GM21723 (cell line): ENCODE measurements around the gene ADARB1.

Experiments
- ATAC-seq: cut with Tn5 transposase; IDR thresholded peaks from one replicate; pipeline ENCODE4 v1.9.1; 2021; ENCODE audit warnings: mild to moderate bottlenecking, moderate library complexity; ENCODE audit not compliant: unreplicated experiment

ADARB1 gene

DNA sequence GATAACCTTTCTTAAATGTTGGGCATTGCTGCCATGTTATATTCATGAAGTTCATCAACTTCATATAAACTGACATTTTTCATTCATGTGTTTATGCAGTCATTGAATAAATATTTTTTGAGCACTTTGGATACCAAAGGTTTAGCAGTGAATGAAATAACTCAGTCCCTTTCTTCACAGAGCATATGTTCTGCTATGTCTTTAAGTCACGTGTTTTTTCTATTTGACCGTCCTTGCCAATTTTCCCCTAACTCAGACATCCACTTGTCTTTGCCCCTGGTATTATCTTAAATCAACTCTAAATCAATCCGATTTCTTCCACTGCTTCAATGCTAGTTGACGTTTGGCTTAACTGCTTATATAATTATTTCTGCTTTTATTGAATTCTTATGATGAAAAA, 16.6 kb downstream of the ADARB1 start:
- no peak for ATAC-seq

DNA sequence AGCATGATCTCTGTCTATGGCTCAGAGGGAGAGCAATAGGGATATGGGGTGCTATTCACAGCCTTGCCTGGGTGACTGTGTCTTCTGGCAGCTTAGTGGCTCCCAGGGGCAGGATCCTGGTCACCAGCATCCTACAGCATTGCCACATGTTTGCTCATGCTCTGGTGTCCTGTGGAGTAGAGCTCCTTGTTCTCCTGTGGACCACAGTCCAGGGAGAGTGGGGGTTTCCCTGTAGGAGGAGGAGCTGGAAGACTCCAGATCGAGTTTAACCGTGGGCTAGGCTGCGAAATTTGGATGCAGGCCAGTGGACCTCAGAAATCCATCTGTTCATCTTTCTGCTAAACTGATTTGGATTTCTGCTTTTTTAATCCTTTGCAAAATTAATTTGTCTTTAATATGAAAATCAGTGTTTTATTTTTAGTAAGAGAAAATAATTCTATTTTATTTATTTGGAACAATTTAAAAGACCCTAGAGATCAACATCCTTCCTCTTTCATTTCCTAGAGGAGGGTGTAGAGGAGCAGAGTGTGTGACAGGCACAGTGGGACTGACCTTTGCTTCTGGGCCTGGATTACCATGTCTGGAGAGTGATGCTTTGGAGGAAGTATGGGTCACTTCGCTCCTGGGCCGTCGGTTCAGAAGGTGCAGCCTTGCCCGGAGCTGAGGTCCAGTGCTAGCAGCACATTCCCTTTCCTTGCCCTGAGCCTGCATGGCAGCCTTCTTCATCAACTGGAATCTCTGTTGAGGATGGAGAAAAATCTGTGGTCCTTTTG, 17.4 kb downstream of the ADARB1 start:
- no peak for ATAC-seq

DNA sequence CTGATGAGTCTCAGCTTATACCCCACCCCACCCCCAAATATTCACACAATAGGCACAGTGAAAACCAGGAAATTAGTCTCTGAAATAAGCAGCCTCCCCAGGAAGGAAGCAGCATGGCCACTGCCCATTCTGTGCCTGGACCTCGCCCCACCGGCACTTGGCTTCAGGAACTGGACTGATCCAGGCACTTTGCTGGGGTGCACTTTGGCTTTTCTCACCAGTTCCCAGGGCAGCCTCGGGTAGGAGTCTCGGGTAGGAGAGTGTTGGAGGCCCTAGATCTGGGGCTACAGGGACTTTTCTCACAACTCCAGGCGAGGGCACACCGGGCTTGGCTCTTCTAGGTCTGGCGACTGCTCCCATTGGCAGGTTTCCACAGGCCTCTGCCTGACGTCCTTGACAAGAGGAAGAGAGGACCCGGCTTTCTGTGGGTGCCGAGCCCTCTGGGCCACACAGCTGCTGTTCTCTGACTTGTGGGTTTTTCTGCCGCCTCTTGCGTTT, 18.7 kb downstream of the ADARB1 start:
- ATAC-seq = no peak

DNA sequence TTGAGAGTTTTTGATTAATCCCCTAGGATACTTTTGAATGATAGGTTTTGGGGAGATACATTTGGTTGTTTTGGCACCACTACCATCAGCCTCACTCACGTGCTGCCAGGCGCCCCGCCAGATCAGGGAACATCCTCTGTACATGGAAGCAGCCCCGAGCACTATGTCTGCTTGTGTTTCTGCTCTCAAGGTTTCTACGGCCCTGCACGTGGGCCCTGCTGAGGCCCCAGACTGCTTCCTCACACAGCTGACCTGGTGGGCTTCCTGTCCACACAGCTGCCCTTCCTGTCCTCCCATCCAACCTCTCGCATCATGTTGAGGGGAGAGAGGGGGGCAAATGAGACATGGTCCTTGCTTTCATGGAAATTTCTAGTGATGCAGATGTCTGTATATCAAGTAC, 20.0 kb downstream of the ADARB1 start:
- ATAC-seq = no peak

DNA sequence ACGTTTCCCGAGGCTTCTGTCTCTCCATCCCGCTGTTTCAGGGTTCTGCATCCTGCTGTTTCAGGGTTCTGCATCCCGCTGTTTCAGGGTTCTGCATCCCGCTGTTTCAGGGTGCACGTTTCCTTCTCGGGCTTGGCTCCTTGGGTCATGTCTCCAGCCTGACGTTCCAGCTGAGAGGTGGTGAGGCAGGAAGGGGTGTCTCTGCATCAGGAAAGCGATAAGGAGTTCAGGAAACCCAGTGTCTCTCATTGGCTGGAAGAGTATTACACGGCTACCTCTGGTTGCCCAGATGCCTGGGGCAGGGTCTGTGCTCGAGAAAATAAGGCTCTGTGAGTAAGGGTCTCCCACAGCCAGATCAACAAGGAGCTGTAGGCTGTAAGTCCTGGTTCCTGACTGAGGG, 21.1 kb downstream of the ADARB1 start:
- ATAC-seq = no peak

DNA sequence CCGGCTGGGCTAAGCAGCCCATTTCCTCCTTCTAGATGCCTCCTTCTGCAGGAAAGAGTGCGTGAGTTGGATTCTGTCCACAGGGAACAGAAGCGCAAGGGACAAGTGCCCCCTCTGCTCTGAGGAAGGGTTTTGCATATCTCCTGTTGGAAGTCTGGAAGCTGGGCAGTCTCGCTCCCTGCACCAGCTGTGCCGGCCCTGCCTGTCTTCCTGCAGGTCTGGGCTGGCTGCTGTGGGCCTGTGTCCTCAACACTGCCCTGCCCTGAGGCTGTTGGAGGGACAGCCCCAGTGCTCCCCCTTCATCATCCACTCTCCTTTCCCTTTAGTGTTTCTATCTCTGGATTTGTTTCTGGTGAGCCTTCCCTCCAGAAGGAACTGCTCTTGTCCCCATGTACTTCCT, 21.8 kb downstream of the ADARB1 start:
- no peak for ATAC-seq

DNA sequence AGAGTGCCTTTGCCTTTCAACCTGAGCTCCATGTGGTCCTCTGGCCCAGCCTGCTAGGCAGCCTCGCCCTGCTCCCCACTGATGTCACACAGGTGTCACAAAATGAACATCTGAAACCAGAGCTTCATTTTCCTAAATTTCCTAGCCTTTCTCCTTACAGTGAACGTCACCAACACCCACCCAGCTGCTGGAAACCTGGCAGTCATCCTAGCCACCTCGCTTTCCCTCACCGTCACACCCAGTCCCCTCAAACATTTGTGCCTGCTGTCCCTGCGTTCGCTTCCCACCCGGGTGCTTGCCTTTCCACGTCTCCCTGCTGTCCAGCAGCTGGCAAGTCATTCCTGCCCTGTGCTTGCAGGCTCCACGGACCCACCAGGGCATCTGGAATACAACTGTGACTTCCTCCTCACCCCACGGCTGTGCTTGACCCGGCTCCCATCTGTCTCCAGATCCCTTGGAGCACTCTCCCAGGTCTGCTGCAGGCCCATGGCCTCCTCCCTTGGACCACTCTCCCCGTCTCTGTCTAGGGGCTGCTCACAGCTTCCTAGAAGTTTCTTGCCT, 23.5 kb downstream of the ADARB1 start:
- ATAC-seq = no peak

DNA sequence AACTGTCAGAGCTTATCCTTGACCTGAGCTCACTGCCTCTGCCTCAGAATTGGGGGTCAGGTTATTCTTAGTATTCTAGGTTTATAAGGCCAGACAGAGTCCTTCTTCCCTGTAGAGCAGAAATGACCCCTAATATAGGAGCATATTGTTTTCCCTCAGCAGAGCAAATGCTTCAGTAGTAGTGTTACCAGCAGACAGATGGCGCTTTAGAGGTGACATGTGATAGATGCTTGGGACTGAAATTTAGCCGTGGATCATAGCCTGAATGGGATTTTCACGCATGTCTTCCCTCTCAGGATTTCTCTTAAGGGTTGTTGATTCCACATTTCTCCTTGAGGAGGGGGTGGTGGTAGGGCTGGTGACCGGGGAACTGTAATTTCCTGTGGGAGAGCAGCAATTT, 24.5 kb downstream of the ADARB1 start:
- no peak for ATAC-seq

DNA sequence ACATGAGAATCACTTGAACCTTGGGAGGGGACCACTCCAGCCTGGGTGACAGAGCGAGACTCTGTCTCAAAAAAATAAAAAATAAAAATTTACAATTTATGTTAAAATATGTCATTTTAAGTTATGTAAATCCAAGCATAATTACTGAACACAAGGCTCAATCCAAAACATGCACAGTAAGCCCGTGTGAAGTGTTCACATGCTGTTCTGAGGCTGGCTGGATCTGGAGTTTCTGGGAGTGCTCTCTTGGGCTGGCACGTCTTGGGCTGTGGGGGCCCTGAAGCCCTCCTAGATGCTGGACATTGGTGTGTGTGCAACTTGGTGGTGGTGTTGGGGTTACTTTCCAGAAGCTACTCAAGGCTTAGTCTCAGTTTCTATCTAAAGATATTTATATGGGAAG, 25.2 kb downstream of the ADARB1 start:
- ATAC-seq = no peak

DNA sequence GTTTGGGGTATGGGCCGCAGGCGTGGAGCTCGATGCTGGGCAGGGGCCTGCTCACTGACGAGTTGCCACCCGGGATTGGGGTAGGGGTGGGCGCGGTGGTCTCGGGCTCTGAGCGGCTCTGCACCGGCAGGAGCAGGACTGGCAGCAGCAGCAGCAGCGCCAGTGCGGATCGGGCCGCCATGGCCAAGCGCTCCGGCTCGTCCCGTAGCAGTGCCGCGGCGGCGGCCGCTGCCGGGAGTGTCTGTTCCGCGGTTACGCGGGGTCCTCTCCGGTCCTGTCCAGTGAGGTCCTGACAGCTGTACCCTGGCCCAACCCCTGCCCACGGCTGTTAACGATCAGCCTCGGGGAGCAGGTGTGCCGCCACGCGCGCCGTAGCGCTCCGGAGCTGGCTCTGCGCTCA, 26.5 kb downstream of the ADARB1 start:
- ATAC-seq = no peak

DNA sequence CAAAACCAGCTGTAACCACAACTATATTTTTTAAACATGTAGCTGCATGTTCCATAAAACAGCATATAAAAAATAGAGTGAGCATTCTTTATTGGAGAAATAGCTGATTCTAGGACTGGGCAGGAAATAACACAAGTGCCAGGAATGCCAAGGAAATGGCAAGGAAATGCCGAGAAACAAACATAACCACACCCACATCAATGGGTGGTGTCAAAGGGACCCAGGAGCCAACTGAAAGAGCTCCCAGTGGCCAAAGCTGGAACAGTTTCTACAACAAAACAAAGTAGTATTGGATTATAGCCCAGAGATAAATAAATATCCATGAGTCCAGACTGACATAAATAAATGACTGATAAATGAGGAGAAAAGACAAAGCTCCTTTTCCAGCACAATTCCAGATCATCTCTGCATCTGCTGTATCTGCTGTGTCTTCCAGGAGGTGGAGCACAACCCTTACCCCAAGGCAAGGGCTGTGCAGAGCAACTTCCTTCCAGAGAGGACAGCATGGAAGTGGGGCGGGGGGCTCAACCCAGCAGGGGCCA, 28.1 kb downstream of the ADARB1 start:
- no peak for ATAC-seq

DNA sequence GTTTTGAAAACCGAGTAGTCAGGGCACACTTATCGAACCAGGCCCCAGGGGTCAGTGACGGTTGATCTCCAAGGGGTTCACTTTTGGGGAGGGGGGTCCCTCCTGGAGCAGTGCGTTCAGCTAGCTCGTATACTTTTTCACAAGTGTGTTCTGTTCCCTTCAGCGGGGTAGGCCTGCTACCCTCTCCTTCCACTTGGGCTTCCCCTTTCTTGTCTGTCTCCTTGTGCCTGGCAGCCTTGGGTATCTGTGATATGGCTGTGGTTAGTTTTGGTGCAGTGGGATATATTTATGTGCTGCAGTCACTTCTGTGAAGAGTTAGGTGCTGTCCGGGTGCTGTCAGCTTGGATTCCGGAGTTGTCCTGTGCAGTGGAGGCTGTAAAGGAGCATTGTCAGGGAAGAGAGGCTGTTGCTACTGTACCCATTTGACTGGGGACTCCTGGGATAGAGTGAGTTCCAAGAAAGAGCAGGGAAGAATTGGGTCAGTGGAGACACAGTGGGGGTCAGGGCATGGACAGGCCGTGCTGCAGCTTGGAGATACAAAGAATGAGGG, 29.7 kb downstream of the ADARB1 start:
- ATAC-seq = no peak

DNA sequence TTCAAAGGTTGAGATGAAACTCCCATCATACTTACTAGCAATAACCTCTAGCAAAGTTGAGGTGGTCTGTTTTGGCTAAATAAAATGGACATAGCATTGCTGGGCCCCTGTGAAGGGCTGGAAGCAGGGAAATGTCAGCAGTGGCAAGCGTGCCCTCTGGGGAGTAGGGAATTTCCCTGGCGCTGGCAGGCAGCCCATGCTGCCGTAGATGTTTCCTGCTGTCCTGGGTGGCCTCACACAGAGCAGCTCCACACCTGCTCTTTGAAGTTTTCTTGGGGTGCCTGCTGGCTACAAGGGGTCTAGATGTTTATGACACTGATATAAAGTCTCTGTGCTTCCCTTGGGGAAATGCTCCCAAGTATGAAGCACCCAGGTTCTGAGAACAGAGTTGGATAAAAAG, 30.2 kb downstream of the ADARB1 start:
- no peak for ATAC-seq

DNA sequence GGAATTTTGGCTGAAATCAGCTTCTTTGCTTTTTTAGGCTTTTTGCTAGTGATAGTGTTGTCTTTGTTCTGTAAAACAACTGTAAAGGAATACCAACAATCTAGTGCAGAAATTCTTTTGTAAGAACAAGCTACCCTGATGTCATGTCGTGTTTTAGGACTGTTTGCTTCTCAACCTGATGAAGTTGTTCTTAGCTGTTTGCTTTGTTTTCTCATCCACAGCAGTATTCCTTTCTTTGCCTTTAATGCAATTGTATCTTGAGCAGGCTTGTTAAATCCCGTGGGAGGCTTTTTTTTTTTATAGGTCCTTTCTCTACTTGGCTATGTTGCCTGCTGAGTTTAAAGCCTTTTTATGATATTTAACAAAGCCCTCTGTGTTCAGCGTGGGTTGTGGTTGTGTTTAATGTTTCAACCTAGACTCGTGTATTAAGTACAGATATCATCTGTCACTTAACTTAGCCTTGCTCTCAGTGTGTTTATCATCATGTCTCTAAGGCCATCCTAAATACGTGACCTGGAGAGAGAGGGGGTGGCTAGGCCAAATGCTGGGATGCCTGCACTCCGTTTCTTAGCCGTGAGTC, 31.6 kb downstream of the ADARB1 start:
- no peak for ATAC-seq

DNA sequence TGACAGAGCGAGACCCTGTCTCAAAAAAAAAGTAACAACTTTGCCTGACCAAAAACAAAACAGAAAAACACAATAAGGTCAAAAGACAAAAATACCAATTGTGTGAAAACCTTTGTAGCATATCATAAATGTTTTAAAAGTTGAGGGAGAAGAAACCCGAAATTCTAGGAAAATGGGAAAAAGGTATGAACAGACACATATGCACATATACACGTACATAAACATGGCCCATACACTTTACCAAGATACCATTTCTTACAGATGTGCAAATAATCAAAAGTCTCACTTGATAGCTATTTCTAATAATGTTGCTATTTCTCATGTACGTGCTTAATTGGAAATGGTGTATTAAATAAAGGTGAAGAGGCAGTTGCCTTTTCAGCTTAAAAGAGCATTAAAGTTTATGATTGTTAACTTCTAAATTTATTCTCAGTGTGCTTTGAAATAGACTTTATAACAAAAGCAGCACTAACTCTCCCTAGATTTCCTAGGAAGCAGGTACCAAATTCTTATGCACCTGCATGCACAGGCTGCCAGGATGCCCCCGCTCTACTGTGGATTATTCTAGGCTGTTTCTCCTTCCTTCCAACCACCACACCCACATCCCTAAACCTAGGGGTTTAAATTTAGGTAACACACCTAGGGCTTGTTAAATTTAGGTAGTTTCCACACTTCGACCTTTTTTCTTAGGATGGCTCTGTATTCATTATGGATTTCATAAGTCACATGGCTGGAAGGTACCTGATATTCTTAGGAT, 33.8 kb downstream of the ADARB1 start:
- no peak for ATAC-seq

DNA sequence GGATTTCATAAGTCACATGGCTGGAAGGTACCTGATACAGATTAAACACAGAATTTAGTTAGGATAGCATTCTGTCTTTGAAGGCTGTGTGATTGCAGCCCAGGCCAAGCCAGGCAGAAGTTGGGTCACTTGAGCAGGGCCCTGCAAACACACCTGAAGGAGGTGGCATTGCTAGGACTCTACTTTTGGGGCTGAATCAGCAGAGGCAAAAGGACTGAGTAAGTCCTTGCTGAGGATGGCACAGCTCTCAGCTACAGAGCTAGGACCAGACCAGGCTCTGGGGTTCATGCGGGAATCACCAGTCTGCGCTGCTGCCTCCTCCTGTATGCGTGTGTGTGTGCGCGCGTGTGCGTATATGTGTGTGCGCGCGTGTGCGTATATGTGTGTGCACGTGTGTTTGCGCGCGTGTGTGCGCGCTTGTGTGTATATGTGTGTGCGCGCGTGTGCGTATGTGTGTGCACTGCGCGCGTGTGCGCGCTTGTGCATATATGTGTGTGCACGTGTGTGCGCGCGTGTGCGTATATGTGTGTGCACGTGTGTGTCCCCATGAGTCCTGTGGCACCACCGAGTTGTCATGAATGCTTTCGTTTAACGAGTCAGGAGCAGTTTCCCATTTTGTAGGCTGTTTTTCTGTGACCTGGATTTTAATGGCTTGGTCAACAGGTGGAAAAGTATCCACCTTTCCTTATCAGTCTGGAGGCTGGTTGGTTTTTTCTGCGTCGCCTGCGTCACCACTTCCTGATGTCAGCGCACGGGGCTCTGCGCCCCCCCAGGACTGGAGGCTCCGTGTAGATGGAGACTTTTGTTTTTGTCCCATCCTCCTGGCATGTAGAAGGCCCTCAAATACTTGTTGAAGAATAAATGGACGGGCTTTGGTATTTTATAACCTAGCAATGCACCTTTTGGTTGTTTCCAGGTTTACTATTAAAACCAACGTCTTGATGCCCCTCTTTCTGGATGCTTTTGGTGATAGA, 34.7 kb downstream of the ADARB1 start:
- ATAC-seq = no peak

DNA sequence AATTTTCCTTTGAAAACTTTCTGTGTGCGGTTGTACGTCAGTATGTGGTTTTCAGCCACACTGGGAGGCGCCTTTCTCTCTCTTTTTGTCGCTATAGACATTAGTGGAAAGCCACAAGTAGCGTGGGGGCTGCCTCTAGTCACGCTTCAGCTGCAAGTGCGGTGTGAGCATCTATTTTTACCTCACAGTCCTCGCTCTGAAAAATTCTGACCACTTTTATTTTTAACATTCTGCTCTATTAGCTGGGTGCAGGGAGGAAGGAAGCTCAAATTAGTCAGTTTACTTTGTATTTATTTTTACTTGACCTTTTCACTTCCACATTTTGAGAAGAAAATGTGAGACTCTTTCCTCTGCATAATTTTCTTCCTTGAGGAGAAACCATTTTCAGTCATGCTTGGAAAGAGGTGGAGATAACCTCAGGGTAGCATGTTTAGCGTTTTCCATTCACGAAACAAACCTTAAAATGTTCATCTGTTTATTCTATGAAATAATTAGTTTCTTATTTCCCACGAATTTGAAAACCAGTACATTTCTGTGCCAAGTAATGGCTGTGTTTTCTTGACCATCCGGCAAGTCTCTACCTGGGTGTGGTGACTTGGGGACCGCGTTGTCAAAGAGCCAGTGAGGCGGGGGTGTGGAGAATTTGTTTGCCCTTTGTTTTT, 35.6 kb downstream of the ADARB1 start:
- peak; percentile 83 for ATAC-seq

DNA sequence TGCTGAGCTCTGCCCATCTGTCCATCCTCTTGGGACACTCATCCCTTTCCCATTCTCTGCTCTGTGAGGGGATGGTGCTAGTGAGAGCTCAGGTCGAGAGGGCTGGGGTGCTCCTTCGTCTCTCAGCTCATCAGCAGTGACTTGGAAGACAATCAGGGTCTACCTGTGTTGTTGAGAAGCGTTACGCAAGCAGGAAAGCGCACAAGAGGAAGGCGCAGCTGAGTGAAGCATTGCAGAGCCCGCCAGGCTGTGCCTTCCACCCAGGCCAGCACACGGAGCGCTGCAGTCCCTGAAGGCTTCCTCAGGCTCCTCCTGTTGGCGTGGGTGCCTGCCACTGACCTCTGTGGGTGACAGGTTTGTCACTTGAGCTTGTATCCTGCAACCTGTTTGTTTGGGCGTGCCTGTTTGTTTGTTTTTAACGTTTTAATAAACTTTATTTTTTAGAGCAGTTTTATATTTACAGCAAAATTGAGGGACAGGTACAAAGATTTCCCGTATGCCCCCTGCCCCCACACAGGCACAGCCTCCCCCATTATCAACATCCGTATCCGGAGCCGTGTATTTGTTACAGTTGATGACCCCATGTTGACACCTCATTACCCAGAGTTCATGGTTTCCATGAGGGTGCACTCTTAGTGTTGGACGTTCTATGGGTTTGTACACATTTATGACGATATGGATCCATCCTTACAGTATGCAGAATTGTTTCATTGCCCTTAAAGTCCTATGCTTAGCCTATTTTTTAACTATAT, 36.7 kb downstream of the ADARB1 start:
- no peak for ATAC-seq

DNA sequence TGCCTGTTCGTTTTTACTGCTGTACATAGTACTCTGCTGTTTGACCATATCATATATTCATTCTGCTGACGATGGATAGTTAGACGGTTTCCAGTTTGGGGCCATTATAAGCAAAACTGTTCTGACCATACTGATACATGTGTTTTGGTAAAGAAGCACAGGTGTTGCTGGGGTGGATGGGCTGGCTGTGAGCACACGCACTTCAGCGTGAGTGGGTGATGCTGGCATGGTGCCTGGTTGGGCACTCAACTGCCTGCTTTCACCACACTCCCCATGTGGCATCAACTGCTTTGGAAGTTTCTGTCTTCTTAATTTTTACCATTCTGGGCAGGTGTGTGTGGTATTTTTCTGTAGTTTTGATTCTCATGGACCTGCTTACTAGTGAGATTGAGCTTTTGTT, 37.3 kb downstream of the ADARB1 start:
- ATAC-seq = no peak
